ENCODE data around the gene SYT3.
A peak's percentile ranks its signal among the peaks of the same experiment; 100 is the strongest.
"Not testable (repeated sequence)": the region's sequence is repeated elsewhere in the genome, so short reads cannot be mapped to it uniquely, and the experiment has no call there.

Gene SYT3

DNA sequence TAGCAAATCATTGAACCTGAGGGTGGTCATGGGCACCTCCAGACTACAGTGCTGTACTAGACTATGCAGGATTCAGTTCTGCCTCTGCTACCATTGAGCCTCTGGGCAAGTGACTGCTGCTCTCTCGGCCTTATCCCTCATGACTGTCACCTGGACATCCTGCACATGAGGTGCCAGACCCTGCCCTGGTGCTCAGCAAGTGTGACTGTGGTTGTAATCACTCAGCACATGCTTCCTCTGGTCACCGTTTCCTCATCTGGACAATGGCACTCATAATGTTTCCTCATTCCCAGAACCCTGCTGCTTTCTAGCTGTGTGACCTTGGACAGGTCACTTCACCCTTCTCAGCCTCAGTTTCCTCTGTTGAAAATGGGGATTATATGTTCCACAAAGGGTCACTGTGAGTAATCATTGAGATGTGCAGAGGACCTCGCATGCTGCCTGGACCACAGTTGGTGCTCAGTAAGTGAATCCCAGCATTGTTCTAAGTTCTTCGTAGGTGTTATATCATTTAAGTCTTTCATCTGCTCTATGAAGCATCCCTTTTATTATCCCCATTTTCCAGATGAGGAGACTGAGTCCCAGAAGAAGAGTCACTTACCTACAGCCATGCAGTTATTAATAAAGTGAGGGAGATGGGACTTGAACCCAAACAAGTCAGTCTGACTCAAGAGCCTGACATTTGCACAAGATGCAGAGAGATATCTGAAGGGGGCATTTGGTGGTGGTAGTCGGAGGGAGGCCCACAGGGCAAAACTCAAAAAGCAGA, 3.2 kb downstream of the SYT3 start:
- no peak for DNase-seq

DNA sequence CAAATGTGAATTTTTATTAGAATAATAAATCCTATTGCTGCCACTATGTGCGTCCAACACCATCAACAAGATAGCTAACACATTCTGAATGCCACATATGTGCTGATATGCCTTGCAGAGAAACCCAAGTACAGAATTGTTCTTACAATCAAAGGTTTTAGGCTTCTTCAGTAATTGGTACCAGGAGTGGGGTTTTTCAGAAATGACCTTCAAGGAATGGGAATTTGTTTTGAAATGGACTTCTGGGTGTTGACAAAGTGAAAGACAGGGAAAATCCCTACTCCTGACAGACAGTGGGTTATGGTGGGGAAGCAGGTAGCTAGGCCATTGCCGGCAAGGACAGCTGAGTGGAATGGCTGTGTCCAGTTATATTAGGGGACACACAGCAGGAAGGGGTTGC, 5.7 kb downstream of the SYT3 start:
- DNase-seq: no peak

DNA sequence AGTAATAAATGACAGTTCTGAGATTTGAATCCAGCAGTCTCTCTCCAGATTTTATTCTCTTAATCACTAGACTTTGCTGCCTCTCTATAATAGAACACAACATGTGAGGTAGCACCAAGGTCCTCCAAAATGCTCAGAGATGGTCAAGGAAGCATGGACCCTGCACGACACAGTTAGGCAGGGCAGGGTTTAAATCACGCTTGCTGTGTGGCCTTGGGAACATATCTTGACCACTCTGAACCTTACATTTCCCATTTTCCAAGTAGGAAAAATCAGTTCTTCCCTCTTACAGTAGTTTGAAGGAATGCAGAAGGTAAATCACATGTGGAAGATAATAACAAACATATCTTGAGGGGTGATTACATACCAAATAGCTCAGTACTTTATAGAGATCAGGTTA, 6.3 kb downstream of the SYT3 start:
- DNase-seq: no peak

DNA sequence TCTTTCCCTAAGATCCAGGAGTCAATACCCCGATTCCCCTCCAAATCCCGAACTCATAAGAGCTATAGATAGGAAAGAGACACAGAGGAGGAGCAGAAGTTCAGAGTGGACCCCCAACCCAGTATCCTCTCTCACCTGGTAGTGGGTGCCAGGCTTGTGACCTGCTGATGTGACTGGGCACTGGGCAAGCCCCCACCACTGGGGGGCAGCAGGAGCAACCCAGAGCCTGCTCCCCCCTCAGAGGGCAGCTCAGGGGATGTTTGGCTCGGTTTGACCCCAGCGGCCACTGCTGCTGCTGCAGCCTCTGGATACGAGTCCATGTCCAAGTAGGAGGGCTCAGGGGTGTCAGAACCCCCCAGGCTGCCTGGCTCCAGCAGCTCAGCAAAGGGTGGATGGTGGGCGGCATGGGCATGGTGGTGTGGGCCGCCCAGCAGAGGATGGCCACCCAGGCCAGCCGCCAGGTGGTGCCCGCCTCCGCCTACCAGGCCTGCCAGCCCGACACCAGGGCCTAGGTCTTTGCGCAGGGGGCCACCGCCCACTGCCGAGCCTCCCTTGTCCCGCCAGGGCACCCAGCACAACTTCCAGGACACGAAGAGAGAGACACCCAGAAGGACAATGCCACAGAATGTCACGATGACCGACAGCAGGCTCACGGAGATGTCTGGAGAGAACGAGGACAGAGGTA, 7.4 kb downstream of the SYT3 start:
- DNase-seq: no peak

DNA sequence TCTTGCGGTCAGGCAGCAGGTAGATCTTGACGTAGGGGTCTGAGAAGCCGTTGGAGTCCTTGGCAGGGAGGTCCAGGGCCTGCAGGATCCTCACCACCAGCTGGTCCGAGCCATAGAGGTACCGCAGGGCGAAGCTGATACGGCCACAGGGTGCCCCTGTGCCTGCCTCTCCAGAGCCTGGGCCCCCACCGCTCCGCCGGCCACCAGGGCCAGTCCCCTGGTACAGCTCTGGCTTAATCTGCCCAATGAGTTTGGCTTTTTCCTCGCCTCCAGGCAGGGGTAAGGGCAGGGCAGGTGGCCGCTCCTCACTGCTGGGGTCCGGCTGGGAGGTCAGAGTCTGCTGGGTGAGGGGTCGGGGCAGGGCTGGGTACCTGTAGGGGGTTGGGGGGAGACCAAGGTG, 9.9 kb downstream of the SYT3 start:
- no peak for DNase-seq

DNA sequence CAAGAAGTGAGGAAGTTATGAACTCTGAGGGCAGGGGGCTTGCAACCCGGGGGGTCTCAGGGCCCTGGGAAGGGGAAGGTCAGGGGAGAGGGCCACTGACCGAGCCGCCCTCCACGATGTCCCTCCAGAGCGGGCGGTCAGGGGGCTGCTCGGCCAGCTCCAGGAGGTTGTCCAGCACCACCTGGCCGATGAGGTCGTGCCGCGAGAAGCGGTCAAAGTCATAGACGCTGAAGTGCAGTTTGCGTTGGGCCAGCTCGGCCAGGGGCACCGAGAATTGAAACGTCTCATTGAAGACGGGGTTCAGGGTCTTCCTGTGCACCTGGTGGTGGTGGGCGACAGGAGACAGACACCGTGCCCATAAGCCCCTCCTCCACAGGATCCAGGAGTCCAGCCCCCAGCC, 10.5 kb downstream of the SYT3 start:
- no peak for DNase-seq

DNA sequence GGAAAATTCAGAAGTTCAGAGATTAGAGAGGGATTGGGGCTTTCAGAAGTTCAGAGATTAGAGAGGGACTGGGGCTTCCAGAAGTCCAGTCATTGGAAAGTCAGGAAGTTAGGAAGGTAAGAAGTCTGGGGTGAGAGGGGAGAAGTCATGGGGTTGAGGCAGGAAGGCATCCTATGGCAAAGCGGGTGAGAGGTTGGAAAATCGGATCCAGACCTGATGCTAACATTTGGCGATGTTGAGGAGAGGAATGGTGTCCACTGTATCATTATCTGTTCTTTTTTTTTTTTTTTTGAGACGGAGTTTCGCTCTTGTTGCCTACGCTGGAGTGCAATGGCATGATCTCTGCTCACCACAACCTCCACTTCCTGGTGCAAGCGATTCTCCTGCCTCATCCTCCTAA, 11.1 kb downstream of the SYT3 start:
- no peak for DNase-seq

DNA sequence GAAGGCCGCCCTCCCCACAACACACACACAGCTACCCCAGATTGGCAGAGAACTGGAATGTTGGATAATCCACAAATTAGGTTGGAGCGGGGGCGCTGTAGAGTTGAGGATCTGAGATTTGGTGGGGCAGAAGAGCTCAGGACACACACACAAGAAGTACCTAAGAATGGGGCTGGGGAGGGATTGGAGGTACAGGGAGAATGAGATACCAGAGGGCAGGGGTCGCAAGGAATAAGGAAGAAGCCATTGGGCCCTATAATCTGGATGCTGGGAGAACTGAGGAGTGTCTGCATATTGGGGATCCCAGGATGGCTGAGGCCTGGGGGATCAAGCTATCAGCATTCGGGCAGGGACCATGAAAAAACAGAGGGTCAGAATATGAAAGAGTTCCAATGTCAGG, 11.5 kb downstream of the SYT3 start:
- no peak for DNase-seq

DNA sequence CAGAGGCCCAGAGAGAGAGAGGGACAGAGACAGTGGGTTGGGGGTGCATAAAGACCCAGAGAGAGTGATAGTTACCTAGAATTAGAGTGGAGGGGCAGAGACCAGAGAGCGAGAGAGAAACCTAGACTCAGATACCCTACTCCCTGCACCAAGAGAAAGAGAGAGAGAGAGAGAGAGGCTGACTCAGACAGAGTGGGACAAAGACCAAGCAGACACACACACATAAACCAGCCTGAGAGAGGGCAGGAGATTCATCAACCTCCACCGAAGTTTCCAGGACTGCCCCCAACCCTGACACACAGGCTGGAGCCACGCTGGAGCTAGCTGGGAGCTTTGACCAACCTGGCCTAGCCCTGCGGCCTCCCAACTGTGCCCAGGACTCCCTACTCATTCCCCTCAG, 12.9 kb downstream of the SYT3 start:
- no peak for DNase-seq

GRCh38 chr19:50626011-50626410, 13.7 kb downstream of the SYT3 start:
- no peak for DNase-seq

- no peak for DNase-seq
Measured at GRCh38 chr19:50624949-50625600, 14.6 kb downstream of the SYT3 start.

GRCh38 chr19:50620394-50620906, 19.2 kb downstream of the SYT3 start:
- DNase-seq: not testable (repeated sequence)

- not testable (repeated sequence) for DNase-seq
Measured at GRCh38 chr19:50619184-50619583, 20.5 kb downstream of the SYT3 start.

GRCh38 chr19:50618379-50618778, 21.3 kb downstream of the SYT3 start:
- DNase-seq: not testable (repeated sequence)

GRCh38 chr19:50612504-50613404, 26.9 kb downstream of the SYT3 start:
- not testable (repeated sequence) for DNase-seq

DNA sequence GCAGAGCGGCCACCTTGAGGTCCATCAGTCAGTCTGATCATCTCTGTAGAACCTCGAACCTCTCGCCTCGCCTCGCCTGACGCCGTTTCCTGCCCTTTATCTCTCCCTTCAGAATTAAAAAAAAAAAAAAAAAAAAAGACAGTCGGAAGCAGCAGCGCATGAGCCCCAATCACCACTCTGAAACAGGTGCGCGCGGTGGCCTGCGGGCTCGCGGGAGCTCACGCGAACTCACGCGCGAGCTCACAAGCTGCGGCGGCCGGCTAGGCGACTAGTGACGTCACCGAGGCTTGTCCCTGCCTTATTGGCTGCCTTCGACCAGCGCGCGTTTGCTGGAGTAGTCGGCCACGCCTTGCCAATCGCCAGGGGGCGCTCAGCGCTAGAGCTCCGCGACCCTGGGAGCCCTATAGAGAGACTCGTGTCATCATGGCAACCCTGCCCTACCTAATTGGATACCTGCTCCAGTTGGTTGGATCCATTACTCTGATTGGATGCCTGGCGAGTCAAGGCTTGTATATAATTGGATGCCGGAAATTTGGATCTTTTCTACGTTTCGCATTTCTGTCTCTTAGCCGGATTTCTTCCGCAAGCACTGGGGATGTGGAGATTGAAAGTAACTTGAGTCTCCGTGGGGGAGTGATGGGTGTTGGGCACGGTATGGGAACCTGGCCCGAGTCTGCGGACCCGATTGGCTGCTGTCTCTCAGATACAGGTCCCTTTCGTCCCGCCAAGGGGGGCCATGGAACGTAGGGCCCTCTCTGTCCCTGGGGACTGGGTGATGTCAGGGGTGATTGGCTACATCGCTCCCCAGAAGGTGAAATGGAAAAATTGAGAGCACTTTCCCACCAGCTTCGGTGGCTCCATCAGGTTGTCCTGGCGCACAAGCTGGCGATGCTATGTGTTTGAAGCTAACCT, 31.6 kb downstream of the SYT3 start:
- DNase-seq: no peak

DNA sequence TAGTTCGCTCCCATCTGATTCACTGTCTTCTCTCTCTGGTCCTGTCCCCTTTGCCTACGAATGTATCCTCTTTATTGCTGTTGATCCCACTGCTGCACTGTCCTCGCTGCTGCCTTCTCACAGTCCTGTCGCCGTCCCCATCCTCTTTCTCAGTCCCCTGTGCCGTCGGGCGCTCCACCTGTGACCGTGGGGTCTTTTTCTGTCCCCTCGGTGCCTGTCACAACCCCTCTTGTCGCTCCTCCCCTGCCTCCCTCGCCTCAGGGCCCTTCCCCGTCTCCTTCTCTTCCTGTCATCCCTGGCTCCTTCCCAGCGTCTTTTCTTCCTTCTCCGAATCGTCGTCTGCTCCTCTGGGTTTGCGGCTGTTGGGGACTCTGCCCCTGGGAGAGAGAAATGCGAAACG, 32.3 kb downstream of the SYT3 start:
- no peak for DNase-seq

- peak; percentile 30 for DNase-seq
Measured at GRCh38 chr19:50606059-50606836, 33.4 kb downstream of the SYT3 start.

GRCh38 chr19:50604264-50605073, 35.2 kb downstream of the SYT3 start:
- not testable (repeated sequence) for DNase-seq

GRCh38 chr19:50602935-50603334, 36.7 kb downstream of the SYT3 start:
- DNase-seq: no peak

All from NCI-H748 treated with DMSO at 0.1 percent for 48 hours (cell line).